Stimulated activated naive CD4-positive, alpha-beta T cell treated with Interleukin-2 at 50 U/mL for 16 hours (primary cell): Measurements from ENCODE around the gene PPFIBP1.

Source experiments
- DNase-seq: peaks from one replicate; lab custom pipeline; 2025; lab: John Stamatoyannopoulos, UW

PPFIBP1 gene

GRCh38 chr12:27665704-27666103, 141.7 kb downstream of the PPFIBP1 start:
- DNase-seq, result no peak

DNA sequence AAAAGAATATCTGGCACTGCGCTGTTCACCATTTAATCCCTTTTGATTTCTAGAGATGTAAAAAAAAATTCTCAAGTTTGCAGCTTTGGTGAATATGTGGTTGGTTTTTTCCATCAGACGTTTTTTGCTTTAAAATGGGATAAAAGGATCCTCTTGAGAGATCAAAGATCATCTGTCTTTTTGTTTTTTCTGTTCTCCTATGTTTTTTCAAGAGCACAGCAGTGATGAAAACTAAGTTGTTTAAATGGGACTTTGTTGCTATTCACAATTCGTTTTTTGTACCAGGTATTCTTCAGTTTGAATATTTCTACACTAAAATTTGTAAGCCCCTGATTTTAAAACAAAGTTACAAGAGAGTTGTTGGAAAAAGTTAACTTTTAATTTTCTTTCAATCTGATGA, 142.5 kb downstream of the PPFIBP1 start:
- DNase-seq, result no peak

GRCh38 chr12:27667540-27667939, 143.5 kb downstream of the PPFIBP1 start:
- no peak for DNase-seq

GRCh38 chr12:27672051-27672450, 148.0 kb downstream of the PPFIBP1 start:
- DNase-seq, result no peak

- no peak for DNase-seq
These were observed 148.6 kb downstream of the PPFIBP1 start for GRCh38 chr12:27672643-27673042.

DNA sequence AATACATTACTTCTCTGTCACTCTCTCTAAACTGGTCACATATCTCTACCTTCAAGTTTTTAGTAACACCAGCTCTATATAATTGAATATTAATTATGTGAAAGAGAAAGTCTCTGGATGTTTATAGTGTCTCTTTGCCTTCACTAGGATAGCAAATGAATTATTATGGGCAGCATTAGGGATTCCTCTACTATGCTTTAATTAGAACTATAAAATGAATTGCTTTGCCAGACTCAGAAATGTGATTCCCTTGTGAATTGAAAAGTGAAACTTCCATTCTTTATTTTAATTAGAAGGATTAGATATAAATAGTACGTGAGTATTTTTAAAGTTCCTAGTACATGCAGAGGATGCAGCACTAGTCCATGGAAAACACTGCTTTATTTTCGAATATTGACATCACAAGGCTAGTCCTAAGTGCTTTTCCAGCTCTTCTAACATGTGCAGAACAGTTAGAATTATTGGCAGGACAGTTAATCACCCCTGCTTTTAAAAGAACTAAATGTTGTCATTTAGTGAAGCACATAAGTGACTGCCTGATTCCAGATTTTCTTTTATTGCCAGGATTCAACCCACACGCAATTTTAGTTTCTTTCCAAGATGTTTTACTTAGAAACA, 149.2 kb downstream of the PPFIBP1 start:
- DNase-seq, result no peak

GRCh38 chr12:27674989-27675388, 151.0 kb downstream of the PPFIBP1 start:
- DNase-seq, result no peak

- DNase-seq, result no peak
These were observed 156.6 kb downstream of the PPFIBP1 start for GRCh38 chr12:27680619-27681018.

- DNase-seq, result no peak
These were observed 158.5 kb downstream of the PPFIBP1 start for GRCh38 chr12:27682534-27682933.

DNA sequence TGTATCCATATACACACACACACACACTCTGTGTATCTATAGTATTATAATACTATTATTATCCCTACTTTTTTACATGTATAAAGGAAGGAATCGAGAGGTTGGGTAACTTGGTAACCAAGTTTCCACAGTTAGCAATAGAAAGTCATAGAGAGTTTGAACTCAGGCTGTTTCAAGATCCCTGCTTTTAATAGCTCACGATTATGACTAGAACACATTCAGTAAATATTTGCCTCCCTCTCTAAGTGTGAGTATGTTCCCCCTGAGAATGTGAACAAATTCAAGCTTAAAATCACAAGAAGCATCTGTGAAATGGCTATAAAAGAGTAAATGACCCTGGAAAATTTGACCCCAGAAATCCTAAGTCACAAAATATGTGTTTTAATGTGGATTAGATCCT, 161.3 kb downstream of the PPFIBP1 start:
- DNase-seq, result no peak

GRCh38 chr12:27686147-27686546, 162.1 kb downstream of the PPFIBP1 start:
- DNase-seq, result no peak

DNA sequence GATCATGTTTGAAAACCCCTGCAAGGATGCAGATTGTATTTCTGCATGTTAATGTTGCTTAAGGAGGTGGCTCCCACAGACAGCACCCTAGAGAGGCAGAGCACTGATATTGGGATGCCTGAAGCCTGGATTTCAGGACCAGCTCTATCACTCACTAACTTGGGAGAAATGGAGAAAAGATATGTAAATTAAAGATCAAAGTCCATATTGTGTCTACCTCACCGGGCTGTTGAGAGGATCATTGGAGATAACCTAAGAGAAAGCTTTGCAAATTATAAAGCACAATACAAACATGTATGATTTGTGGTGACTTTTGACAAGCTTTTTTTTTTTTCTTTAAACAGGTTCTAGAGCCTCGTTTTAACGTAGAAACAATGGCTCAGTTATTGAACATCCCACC, 164.7 kb downstream of the PPFIBP1 start:
- no peak for DNase-seq

- DNase-seq, result no peak
These were observed 165.7 kb downstream of the PPFIBP1 start for GRCh38 chr12:27689558-27690180.

DNA sequence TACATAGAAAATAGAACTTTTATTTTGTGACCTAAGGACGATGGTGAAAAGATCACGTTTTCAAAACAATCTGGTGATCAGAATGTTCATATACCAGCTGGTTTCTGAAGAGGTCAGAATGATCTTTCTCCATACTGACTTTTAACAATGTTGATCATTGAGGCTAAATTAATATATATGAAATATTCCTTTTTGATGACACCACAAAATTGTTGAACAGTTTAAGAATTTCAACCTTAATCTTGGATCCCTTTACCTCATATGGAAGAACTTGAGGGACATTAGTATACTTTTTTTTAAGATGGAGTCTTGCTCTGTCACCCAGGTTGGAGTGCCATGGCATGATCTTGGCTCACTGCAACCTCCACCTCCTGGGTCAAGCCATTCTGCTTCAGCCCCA, 169.4 kb downstream of the PPFIBP1 start:
- no peak for DNase-seq

DNA sequence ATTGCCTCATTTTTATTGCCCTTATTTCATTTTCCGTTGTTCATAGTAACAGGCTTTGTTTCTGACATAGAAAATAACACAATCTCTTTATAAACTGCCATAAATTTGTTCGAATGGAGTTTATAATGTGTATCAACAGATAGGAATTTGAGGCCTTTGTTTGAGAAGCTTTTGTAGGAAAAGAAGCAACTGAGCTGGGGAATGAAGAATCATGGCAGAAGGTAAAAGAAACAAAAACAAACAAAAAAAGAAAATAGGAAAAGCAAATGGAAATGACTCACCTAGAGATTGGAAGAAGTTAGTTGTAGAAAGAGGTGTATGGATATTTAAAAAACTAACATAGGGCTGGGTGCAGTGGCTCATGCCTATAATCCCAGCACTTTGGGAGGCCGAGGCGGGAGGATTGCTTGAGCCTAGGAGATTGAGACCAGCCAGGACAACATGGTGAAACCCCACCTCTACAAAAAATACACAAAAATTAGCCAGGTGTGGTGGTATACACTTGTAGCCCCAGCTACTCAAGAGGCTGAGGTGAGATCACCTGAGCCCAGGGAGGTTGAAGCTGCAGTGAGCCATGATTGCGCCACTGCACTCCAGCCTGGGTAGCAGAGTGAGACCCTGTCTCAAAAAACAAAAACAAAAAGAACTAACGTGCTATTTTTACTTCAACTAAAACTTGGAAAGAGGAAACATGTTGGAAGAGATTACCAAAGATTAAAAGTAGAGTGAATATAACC, 171.7 kb downstream of the PPFIBP1 start:
- no peak for DNase-seq

DNA sequence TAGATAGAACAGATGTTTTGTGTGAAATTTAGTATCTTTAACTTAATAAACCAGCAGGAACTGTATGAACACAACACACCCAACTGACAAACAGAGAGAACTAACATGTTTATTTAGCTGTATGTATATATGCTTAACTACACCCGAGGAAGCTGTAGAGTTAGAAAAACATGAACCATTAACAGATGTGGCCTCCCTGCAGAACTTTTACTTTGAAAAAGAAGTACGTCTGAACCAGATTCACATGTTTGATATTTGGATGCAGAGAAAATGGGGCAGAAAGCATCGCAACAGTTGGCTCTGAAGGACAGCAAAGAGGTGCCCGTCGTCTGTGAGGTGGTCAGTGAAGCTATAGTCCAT, 172.3 kb downstream of the PPFIBP1 start, which contains the start of gene REP15:
TSS of gene REP15 (plus strand) at position 155 of the 360 bp plus-strand sequence. CDS start at position 271, 116 bp downstream.
- no peak for DNase-seq

- DNase-seq, result no peak
These were observed 173.0 kb downstream of the PPFIBP1 start for GRCh38 chr12:27696864-27697564.

DNA sequence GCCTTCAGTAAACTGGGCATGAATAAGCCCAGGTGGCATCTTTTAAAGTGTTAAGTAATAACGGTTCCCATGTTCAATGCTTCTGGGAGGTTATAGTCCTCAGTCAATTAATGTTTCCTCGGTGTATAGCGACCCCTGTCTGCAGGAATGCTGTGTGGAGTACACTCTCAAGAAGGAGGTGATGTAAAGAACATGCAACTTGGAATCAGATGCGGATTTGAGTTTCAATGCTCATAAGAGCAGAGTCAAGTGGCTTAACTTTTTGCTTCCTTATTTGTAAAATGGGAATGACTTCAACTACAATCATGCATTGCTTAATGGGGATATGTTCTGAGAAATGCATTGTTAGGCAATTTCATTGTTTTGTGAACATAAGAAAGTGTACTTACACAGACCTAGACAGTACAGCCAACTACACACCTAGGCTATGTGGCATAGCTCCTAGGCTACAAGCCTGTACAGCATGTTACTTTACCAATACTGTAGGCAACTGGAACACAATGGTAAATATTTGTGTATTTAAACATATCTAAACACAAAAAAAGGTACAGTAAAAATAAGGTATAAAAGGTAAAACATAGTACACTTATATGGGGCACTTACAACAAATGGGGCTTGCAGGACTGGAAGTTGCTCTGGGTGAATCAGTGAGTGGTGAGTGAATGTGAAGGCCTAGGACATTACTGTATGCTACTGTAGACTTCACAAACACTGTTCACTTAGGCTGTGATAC, 179.9 kb downstream of the PPFIBP1 start:
- peak; percentile 42 for DNase-seq

DNA sequence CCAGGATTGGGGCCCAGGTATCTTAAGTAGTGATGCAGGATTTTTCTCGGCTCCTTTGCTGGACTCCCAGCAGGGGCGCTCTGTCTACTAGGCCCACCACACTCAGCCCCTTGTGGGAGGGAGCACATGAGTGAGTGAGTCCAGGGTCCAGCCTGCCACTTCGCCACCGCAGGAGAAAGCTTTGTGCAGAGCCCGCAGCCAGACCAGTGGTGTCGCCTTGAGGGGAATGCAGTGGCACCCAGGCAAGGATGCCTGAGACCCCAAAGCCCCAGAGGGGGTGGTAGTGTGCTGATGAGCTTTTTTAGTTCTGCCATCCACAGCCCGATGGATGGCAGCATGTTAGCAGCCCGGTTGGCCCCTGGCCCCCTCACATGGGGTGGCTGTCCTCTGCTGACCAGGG, 181.3 kb downstream of the PPFIBP1 start:
- DNase-seq, result no peak

GRCh38 chr12:27707216-27707615, 183.2 kb downstream of the PPFIBP1 start:
- DNase-seq, result no peak

DNA sequence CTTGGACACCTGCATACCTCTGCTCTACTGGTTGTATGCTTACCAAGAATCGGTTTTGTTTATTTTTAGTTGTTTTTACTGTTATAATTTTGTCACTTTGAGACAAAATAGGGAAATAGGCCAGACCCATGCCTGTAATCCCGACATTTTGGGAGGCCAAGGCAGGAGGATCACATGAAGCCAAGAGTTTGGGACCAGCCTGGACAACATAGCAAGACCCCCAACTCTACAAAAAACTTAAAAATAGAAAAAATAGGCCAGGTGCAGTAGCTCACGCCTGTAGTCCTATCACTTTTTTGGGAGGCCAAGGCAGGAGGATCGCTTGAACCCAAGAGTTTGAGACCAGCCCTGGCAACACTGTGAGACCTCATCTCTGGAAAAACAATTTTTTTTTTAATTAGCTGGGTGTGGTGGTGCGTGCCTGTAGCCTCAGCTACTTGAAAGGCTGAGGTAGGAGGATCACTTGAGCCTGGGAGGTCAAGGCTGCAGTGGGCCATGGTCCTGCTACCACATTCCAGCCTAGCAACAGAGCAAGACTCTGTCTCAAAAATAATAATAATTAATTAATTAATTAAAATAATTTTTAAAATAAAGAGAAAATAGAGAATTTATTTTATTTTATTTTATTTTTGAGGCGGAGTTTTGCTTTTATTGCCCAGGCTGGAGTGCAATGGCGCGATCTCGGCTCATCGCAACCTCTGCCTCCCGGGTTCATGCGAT, 185.4 kb downstream of the PPFIBP1 start:
- no peak for DNase-seq
